GM19438 (cell line): Measurements from ENCODE around the gene URM1.
A peak's percentile ranks its signal among the peaks of the same experiment; 100 is the strongest.
"Not testable (repeated sequence)": the region's sequence is repeated elsewhere in the genome, so short reads cannot be mapped to it uniquely, and the experiment has no call there.

Source experiments
- ATAC-seq: cut with Tn5 transposase; IDR thresholded peaks from one replicate; pipeline ENCODE4 v1.9.1; 2021; ENCODE audit warnings: low read depth; ENCODE audit not compliant: unreplicated experiment

URM1 gene

DNA sequence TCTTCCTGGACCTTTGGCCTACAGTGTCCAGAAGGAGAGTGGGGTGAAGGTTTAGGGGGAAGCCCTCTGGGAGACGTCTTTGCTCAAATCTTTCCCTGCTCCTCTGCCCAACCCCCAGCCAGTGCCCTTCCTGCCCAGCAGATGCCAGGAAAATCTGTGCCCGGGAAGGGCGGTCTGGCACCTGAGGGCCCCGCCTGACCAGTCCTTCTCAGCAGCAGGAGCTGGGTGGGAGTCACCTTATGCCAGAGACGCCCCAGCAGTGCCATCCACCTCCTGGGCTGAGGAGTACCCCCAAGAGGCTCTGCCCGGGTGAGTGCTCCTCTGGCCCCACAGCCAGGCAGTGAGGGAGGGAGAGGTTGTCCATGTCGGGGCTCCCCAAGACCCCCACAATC is 34.6 kb downstream of the URM1 start:
- no peak for ATAC-seq

DNA sequence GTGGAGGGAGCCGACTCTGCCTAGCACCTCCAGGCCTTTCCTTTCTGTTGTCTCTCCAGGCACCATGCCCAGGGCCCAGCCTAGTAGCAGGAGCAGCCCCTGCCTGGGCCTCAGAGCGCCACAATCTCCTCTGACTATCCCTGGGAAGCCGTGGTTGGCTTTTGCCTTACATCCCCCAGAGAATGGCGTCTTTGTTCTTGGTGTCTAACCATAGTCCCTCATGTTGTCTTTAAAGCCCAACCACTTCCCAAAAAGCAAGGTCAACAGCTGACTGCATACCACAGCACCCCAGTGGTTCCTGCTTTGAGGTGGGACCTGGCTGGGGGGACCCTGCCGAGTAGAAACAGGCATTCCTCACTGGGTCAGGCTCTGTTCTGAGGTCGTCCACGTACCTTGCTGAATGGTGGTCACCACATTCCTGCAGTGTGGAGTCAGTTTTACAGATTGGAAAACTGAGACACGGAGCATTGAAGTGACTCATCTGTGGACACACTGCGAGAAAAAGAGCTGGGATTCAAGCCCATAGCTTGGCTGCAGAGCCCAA is 35.7 kb downstream of the URM1 start:
- ATAC-seq: no peak

DNA sequence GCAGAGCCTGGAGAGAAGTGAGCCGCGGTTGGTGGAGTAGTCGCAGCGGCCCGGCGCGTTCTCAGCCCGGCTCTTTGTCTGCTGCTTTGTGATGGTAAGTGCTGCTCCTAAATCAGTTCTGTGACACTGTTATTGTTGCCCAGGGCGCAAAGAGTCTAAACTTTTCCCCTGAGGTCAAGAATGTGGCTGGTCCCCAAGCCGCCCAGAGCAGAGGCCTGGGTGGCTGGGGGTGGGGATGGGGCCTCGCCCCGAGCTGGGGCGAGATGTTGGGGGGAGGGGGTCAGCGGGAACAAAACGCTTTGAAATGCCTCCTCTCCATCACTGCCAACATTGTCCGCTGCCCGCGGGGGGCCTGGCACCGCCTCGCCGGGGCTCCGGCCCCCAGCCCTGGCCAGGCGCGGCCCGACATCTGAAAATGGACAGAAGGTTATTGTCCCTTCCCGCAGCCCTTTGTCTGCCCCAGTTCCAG is 37.8 kb downstream of the URM1 start:
- ATAC-seq: no peak

DNA sequence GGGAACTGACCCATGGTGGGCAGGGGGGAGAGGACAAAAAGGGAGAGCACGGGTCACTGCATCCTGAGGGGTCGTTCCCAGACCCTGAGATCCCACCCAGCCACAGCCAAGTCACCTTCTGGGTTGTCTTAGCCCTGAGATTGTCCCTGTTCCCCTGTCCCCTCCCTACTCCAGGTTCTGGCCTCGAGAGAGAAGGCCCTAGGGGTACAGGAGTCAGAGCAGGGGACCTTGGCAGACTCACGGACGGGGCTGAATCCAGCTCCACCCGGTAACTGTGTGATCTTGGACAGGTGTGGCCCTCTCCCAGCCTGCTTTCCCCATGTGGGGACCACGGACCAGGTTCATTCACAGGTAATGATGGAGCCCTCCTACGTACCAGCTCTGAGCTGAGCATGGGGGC is 38.3 kb downstream of the URM1 start:
- no peak for ATAC-seq

DNA sequence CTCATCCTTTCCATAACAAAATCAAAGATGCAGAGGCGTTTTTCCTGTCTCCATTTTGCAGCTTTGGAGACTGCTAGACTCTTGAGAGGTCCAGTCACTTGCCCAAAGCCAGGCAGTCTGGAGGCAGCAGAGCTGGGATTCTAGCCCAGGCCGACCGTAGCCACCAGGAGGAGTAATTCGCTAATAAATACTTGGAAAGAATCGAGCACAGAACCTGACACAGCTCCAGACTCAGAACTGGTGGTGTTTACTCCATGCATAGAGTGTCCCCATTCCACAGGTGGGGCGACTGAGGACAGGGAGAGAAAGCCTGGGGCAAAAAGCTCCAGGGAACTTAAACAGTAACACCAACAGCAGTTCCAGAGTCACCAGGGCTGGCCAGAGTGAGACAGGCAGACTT is 38.8 kb downstream of the URM1 start:
- ATAC-seq: no peak

DNA sequence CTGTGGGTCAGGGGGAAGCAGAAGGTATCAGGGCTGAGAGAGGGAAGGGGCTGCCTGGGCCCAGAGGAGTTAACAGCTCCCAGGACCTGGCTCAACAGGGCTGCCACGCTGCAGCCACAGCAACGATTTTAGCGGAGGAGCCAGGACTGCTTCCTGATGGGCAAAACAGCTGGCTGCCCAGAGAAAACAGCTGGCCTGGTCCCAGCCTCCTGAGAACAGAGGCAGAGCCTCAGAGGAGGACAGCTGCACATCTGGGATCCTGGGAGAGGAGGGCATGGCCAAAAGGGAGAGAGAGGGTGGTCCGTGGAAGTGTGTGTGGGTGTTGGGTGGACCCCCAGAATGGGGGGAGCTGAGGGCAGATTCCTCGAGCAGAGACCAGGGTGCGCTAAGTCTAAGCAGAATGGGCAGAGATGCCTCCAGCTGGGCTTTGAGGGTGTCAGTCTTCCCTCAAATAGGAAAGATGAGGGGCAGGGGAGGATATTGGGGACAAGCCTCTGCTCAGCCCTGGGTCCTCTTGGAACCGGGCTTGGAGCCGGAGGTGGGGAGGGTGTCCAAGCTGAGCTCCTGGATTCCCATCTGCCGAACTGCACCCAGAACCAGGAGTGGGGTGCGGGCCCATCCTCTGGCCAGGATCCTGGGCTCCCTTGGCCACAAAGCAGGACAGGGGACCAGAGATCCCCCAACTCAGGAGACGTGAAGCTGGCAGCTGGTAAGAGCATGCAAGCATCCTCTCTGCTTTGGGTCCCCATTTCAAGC is 40.4 kb downstream of the URM1 start:
- ATAC-seq: no peak

DNA sequence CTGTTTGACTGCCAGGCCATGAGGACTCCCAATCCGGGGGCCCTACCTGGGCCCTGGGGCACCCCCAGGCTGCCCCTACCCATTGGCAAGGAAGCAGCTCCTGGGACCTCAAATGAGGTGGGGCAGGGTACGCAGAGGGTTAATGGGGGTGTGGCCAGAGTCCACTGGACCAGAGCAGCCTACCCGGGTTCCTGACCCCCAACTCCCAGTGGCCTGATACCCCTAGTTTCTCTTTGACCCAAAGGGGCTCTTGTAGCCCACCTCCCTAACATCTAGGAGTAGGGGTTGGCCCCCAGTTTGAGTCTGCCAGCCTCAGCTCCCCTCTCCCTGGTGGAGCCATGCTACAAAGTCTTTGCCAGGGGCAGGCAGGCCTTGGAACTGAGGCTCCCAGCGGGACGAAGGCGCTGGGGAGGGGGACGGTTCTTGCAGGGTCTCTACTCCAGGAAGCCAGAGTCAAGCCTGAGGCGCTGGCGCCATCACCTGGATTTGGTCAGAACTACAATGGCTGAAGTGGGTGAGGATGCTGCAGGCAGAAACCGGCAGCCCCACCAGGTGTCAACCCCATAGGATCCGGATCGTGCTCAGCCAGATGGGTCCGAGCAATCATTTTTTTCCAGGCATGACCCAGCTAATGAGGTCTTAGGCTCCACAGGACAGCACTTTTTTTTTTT is 41.1 kb downstream of the URM1 start:
- no peak for ATAC-seq

DNA sequence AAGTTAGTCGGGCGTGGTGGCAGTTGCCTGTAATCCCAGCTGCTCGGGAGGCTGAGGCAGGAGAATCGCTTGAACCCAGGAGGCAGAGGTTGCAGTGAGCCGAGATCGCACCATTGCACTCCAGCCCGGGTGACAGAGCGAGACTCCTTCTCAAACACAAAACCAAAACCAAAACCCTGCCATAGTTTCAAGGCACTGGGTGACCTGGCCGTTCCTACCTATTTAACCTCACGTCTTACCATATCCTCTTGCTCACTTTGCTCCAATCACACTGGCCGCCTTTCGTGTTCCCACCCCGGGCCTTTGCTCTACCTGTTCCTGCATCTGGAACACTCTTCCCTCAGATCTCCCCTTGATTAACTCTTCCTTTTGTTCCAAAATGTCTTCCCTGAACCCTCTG is 42.6 kb downstream of the URM1 start:
- not testable (repeated sequence) for ATAC-seq

DNA sequence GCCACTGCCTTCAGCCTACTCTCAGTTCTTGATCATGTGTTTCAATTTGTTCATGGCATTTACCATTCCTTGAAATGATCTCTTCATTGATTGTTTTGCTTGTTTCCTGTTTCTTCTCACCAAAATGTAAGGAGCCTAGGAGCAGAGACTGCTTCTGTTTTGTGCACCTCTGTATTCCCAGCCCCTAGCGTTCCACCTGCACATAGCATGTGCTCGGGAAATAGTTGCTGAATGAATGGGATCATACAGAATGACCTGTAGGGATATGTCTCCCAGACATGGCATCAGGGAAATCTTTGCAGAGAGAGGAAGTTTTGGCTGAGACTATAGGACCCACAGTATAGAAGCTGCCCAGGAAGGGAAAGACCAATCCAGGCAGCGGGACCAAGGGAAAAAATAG is 43.3 kb downstream of the URM1 start:
- no peak for ATAC-seq

DNA sequence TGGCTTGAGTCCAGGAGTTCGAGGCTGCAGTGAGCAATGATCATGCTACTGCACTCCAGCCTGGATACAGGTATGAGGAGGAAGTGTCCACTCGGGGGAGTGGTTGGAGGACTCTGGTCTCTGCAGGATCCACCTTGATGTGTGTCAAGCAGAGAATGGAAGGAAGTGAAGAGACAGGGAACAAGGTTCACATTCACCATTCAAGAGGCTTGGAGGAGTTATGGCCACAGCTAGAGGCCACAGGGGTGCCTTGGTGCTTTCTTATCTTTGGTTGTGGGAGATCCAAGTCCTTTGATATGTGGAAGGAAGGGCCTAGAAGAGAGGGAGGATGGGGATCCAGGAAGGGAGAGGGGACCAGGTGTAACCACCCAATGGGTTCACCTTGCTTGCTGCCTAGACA is 44.1 kb downstream of the URM1 start:
- ATAC-seq: no peak

DNA sequence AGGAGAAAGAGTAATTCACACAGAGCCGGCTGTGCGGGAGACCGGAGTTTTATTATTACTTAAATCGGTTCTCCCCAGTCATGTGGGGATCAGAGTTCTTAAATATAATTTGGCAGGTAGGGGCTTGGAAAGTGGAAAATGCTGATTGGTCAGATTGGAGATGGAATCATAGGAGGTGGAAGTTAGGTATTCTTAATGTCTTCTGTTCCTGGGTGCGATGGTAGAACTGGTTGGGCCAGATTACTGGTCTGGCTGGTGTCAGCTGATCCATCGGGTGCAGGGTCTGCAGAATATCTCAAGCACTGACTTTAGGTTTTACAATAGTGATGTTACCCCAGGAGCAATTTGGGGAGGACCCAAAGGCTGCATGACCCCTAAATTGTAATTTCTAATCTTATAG is 44.8 kb downstream of the URM1 start:
- no peak for ATAC-seq

DNA sequence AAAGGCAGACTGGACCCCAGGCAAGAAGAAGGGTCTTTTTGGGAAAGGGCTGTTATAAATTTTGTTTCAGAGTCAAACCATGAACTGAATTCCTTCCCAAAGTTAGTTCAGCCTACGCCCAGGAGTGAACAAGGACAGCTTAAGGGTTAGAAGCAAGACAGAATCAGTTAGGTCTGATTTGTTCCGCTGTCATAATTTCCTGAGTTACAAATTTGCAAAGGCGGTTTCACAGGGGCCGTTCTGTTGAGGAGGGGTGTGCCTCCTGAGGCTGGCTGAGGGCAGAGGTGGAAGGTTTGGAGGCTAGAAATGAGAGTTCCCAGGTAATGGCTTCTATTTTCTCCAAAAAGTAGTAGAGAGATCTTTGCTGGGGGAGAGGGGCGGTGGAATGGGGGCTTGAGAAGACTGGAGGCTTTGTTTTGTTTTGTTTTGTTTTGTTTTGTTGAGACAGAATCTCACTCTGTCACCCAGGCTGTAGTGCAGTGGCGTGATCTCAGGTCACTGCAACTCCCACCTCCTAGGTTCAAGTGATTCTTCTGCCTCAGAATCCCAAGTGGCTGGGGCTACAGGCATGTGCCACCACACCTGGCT is 45.4 kb downstream of the URM1 start:
- ATAC-seq: no peak

DNA sequence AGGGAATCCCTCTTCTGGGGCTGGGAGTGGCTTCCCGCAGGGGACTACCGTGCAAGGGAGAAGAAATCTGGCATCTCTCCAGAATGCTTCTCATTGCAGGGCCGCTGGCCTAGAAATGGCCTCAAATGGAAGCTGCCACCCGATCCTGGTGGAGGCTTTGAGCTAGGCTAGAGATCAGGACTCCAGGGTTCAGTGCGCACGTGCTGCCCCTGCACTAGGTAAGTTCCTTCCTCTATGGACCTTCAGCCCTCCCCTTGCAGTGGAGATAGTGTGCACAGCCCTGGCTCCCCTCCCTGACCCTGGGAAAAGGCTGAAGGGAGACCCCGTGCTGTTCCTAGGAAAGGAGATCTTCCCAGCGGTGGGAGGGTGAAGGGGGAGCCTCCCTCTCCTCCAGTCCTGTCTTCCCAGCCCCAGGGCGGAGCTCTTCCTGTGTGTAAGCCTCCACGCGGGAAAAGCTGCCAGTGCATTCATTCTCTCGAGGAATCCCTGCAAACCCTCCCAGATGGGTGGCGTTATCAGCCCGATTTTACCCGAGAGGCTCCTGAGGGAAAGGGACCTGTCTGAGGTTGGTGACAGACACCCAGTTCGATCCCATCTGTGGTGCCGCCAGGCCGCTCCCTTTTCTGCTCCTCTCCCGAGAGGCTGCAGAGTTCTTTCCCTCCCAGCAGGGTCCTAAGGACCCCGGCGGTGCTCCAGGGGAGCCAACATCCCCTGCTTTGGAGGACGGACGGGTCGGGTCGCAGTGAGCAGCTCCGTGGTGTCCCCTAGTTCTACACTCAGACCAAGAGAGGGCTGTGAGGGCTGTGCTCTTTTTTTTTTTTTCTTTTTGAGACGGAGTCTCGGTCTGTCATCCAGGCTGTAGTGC is 48.1 kb downstream of the URM1 start:
- no peak for ATAC-seq

DNA sequence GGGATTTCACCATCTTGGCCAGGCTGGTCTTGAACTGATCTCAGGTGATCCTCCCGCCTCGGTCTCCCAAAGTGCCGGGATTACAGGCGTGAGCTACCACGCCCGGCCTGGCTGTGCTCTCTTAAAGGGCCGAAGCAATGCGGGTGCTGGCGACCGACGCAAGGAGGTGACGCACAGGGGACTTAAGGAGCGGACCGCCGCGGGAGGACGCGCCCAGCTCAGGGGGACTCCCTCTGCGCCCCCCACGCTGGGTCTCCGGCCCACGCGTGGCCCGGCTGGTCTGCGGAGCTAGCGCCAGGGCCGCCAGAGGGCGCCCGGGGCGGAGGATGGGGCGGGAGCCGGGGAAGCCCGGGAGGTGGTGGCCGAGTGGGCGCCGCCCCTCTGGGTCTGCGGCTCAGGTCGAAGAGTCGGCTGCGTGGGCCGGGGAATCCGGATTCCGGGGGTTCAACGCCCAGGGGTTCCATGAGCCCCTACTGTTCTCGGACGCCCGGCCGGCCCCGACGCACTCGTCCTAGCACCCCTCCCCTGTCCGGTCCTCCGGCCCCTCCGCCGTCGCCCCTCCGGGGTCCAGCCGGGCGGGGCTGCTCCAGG is 49.0 kb downstream of the URM1 start:
- ATAC-seq: peak; percentile 71

DNA sequence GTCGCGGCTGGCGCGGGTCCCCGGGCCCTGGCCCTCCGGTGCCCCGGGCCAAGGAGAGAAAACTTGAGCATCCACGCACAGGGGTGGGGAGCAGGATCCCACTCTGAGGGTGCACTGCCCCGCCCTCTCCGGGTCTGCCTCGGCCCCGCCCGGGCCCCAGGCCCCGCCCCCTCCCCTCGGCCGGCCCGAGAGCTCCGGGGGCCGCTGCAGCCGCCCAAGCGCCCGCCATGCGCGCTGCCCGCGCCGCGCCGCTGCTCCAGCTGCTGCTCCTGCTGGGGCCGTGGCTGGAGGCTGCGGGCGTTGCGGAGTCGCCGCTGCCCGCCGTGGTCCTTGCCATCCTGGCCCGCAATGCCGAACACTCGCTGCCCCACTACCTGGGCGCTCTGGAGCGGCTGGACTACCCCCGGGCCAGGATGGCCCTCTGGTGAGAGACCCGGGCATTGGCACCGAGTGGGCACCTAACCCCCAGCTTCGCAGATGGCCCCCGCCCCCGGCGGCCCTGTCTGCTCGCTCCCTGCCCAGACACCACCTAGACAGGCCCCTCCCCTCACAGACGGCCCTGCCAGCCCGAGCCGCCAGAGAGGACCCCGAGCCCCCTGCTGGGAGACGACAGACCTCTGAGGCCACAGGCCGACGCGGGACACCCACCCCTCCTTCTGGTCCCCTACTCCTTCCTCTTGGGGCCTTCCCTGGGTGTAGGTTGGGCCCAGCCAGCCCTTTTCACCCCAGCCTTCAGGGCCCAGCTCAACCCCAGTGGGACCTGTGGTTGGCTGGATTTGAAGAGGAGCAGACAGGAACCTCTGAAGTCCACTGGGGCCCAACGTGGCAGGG is 49.7 kb downstream of the URM1 start, which contains the start of gene CERCAM:
Gene CERCAM (plus strand): TSS at position 207 of the 831 bp plus-strand sequence. CDS start 21 bp downstream, at position 228.
- ATAC-seq: peak; percentile 60

DNA sequence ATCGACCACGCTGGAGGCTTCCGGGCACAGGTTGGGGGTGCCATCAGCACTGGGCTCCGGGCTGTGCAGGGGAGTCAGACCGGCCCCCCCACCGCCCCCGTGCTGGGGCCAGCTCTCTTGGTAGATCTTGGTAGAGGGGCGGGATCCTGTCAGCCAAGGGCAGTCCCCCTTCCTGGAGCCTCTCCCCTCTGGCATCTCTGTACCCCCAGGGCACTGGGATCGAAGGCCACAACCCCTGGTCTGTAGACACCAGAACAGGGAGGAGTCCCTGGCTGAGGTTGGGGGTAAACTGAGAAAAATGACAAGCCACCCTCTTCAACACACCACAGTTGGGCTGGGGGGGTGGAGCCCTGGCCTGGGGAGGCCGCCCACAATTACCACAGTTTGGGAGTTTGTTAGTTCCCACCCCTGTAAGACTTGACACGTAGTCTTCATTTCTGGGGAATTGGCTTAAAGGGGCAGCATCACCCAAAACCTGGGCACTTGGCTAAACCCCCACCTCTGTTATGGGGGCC is 50.4 kb downstream of the URM1 start:
- no peak for ATAC-seq

DNA sequence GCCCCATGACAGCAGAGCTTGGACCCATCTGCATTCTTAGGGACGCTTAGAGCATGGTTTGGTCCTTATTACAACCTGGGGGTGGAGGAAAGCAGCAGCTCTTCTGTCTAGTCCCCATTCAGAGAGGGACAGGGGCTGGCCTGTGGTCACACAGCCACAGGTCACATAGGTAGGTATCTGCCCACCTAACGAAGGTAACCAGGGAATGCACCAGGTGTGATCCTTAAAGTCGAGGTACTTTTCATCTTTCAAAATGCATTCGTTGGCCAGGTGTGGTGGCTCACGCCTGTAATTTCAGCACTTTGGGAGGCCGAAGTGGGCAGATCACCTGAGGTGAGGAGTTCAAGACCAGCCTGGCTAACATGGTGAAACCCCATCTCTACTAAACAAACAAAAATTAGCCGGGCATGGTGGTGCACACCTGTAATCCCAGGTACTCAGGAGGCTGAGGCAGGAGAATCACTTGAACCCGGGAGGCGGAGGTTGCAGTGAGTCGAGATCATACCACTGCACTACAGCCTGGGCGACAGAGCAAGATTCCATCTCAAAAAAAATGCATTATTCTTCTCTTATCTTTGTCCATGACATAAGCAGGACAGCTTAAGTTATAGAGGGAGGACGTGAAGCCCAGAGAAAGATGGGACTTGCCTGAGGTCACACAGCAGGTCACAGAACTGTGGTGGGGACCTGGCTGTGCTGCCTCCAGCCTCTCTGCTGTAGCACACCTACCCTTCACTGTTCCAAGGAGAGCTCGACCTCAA is 51.0 kb downstream of the URM1 start:
- not testable (repeated sequence) for ATAC-seq

DNA sequence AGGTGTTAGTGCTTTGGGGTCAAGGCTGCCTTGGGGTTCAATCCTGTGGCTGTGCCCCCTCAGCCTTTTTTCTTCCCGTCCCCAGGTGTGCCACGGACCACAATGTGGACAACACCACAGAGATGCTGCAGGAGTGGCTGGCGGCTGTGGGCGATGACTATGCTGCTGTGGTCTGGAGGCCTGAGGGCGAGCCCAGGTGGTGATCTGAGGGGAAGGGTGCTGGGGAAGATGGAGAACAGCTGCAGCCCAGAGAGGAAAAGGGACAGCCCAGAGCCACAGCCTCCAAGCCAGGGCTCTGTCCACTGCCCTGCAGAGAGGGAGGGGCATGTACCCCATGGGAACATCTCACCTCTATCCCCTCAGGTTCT is 51.6 kb downstream of the URM1 start:
- ATAC-seq: no peak
